C4-2B (cell line): ENCODE results near the gene SLC51B.
A peak's percentile ranks its signal among the peaks of the same experiment; 100 is the strongest.

Experiments used
- H3K27ac ChIP-seq: fragments of 450-650 bp; 2 replicates; pipeline ENCODE4 v1.5.1; 2017
- ZFX ChIP-seq: fragments of 450-650 bp; IDR thresholded peaks from 2 replicates; pipeline ENCODE4 v1.6.1; 2017
- TF ChIP-seq, protein P1 (sequence below): fragments of 450-650 bp; conservative IDR thresholded peaks from 2 replicates; pipeline ENCODE4 v1.5.1; 2017; ENCODE audit warnings: mild to moderate bottlenecking

The SLC51B gene

DNA sequence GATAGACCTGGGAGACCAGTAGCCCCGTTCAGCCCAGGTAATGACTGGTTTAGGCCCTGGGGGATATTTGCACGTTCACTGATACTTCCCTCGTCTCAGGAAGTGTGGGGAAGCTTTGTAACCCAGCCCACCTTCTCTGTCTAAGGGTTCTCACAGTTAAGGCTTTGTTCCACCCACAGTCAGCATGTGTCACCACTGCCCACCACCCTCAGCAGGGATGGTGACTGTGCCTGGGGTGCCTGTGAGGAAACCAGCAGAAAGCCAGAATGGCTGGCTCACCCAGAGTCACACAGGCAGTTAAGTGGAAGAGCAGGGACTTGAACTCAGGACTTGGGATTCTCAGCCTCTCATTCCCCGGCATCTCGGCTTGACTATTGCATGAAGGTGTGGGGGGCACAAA lies 36.6 kb downstream of the SLC51B start:
- no peak for TF ChIP-seq ZFX
- TF ChIP-seq, protein P1, sequence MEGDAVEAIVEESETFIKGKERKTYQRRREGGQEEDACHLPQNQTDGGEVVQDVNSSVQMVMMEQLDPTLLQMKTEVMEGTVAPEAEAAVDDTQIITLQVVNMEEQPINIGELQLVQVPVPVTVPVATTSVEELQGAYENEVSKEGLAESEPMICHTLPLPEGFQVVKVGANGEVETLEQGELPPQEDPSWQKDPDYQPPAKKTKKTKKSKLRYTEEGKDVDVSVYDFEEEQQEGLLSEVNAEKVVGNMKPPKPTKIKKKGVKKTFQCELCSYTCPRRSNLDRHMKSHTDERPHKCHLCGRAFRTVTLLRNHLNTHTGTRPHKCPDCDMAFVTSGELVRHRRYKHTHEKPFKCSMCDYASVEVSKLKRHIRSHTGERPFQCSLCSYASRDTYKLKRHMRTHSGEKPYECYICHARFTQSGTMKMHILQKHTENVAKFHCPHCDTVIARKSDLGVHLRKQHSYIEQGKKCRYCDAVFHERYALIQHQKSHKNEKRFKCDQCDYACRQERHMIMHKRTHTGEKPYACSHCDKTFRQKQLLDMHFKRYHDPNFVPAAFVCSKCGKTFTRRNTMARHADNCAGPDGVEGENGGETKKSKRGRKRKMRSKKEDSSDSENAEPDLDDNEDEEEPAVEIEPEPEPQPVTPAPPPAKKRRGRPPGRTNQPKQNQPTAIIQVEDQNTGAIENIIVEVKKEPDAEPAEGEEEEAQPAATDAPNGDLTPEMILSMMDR, result no peak
- no peak overlapping the region for H3K27ac ChIP-seq

DNA sequence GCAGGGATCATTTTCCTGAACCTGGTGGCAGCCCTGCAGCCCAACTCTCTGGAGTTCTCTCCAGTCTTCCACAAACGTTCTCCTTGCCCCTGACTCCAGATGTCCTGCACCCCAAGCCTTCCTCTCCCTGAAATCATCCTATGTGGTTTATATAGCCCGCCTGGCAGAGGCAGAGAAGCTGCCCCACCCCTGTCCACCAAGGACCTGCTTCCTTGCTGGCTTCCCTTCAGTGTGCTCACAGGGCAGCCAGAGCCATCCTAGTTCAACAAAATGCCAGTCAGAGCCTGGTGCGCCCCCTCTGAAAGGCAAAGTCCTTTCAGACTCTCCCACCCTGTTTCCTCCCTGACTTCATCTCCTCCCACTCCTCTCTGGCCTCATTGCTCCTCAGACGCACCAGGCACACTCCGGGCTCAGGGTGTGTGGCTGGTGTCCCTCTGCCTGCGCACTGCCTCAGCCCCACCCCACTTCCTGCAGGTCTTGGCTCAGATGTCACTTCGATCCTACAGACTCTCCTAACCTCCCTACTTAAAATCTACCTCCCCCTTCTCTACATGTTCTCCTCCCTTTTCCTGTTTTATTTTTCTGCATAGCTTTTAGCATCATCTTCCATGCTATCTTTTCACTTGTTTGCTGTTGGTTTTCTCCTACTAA lies 37.2 kb downstream of the SLC51B start:
- TF ChIP-seq ZFX, result no peak
- TF ChIP-seq, protein P1, result no peak
- H3K27ac ChIP-seq, result no peak overlapping the region

- TF ChIP-seq, protein P1, result no peak
- no peak for TF ChIP-seq ZFX
- H3K27ac ChIP-seq, result no peak overlapping the region
Measured at GRCh38 chr15:65083262-65083701, 38.1 kb downstream of the SLC51B start.

- TF ChIP-seq ZFX, result no peak
- TF ChIP-seq, protein P1, result no peak
- no peak overlapping the region for H3K27ac ChIP-seq
Measured at GRCh38 chr15:65084500-65085206, 39.5 kb downstream of the SLC51B start.

GRCh38 chr15:65085207-65085753 lies 40.1 kb downstream of the SLC51B start:
- no peak for TF ChIP-seq ZFX
- TF ChIP-seq, protein P1, result no peak
- H3K27ac ChIP-seq, result no peak overlapping the region

- no peak overlapping the region for H3K27ac ChIP-seq
- TF ChIP-seq, protein P1, result peak; percentile 60
- TF ChIP-seq ZFX, result no peak
Measured at GRCh38 chr15:65085990-65086679, 40.9 kb downstream of the SLC51B start.
